ENCODE measurements around the gene IL15RA. TPM values are rescaled to one million over a fixed set of nuclear protein-coding genes. Genes with fewer than 3 reads are reported as not detected.
"Not testable (repeated sequence)": the region's sequence is repeated elsewhere in the genome, so short reads cannot be mapped to it uniquely, and the experiment has no call there.

The IL15RA gene
- polyA plus RNA-seq, 4 donors, result 1.8 to 2.4 (median 2.2) TPM

DNA sequence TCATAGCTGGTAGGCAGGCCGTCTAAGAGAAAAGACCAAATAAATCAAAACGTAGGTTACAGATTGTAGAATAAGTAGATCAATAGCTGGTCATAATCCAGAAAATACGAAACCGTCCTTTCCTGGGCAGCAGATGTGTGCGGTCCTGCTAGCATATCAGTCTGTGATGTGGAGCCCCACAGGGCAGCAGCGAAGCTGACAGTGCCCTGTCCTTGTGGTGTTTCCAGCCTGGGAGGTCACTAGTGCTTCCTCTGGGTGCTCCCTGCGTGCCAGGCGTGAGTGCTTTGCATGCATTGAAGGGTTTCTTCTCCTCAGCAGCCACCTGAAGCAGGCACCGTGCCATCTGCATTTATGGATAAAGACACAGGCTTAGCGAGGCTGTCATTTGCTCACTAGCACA lies 41.7 kb downstream of the IL15RA start:
- DNase-seq (ENCODE audit: low read depth in 4 of 4, low spot score in 2 of 4), result no peak

DNA sequence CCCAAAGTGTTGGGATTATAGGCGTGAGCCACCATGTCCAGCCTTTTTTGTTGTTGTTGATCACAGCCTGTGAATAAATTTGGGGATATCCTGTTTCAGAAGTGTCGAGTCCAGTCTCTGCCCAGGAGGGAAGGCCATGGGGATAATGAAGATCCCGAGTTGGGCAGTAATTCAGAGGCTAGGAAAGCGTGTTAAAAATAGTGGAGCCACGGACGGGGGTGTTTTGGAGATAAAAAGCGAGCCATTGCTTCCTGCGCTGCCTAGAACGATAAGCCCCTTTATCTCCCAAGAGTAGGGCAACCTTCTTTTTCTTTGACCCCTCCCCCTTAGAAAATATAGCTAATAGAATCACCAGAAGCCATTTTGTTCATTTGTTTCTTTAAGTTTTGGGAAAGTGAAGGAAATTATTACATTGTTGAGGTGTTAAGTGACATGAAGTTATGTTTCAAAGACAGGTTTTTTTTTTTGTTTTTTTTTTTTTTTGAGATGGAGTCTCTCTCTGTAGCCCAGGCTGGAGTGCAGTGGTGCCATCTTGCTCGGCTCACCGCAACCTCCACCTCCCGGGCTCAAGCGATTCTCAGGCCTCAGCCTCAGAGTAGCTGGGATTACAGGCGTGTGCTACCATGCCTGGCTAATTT lies 43.3 kb downstream of the IL15RA start:
- no peak for DNase-seq (ENCODE audit: low read depth in 4 of 4, low spot score in 2 of 4)

DNA sequence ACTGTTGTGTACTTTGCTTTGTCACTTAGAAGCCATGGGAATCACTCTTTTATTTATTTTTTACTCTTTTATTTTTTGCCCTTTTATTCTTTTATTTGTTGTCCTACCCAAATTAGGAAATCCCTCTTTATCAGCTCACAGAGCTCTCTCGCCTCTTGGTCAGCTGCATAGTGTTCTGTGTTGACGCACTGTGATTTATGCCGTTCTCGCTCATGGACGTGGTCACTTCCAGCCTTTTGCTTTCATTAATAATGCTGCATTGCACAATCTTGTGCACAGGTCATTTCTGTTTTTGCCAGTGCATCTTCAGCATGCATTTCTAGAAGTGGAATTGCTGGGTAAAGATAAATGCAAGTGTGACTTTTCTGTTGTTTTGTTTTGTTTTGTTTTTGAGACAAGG lies 45.0 kb downstream of the IL15RA start:
- DNase-seq (ENCODE audit: low read depth in 4 of 4, low spot score in 2 of 4), result no peak

DNA sequence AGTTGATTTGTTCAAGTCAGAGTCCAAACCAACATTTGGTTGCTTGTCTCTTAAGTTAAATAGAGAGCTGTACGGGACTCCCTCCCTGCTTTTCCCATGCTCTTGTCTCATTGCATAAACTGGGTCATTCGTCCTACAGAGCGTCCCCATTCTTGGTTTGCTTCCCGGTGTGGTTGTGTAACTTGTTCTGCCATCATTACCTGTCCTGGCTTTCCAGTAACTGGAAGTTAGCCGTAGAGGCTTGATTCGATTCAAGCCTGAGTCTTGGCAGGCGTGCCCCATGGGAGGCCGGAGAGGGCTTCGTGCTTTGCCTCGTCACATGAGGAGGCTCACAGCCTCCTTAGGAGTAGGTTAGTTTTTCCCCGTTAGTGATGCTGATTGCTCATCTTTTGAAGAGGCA lies 47.1 kb downstream of the IL15RA start:
- DNase-seq (ENCODE audit: low read depth in 4 of 4, low spot score in 2 of 4), result no peak

DNA sequence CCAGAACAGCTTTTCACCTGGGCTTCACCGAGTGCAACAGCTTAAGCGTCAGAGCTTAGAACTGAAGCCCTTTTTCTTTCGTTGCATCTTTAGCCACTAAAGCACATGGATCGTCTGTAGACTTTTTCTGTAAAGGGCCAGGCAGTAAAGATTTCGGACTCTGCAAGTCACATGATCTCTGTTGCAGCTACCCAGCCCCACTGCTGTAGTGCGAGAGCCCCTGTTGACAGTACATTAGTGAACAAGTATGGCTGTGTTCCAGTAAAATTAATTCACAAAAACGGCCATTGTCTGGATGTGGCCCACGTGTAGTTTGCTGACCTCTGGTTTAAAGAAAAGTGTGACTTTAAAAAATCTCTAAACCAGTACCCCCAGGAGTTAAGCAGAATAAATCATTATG lies 47.9 kb downstream of the IL15RA start:
- DNase-seq (ENCODE audit: low read depth in 4 of 4, low spot score in 2 of 4), result no peak

DNA sequence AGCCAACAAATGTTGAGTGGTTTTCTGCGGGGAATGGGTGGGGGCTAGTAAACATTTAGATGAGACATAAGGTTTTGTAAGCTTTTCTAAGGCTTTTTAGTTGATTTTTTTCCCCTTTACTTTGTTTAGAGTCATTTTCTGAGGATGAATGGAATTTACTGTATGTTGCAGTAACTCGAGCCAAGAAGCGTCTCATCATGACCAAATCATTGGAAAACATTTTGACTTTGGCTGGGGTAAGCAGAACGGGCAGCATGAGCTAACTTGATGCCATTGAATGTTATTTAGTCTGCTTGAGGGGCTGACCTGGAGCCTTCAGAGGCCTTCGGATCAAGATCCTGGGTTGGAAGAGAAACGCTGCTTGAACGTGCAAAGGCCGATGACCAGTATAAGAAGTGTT lies 50.0 kb downstream of the IL15RA start:
- no peak for DNase-seq (ENCODE audit: low read depth in 4 of 4, low spot score in 2 of 4)

DNA sequence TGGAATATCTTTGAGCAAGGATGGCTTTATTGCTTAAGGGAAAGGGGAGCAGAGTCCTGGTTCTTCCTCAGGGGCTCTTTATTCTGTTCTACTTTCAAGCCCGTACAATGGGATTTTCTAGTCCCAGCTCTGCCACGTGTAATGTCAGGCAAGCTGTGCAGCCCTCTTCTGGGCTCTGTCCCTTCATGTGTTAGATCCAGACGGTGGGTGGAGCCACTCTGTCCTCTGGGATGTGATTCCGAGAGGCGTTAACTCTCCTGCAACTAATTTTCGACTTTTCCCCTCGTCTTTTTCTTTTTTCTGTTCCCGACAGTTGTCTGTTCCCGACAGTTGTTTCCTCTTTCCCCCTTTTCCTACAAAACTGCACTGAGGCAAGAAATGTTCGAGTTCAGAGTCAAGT lies 52.5 kb downstream of the IL15RA start:
- no peak for DNase-seq (ENCODE audit: low read depth in 4 of 4, low spot score in 2 of 4)

DNA sequence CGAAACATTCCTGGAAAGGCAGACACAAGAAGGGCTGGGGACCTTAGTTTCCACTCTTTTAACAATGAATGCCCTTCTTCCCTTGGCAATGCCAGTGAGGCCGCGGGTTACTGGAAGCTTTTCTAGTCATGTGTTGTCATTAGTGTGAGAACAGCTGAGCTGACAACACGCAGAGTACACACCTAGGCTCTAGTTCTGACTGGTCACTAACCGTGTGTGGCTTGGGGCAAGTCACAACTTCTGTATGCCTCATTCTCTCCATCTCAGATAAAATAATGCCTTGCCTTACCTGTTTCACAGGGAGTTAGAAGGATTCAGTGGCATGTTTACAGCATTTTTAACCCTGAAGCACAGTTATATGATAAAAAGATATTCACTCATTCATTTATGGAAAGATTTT lies 55.6 kb downstream of the IL15RA start:
- DNase-seq (ENCODE audit: low read depth in 4 of 4, low spot score in 2 of 4), result no peak

DNA sequence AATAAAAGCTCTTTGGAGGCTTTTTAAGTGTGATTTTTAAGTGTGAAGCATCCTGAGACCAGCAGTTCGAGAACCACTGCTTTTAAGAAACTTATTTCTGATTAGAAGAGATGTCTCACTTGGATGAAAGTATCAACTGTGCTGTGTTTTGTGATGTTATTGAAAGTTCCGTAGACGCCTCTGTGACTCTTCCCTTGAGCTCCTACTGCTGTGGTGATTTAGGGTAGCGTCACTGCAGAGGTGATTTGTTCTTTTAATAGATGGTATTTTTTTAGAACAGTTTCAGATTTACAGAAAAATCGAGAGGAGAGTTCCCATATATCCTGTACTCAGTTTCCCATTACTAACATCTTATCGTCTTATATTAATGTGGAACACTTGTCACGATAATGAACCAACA lies 57.8 kb downstream of the IL15RA start:
- no peak for DNase-seq (ENCODE audit: low read depth in 4 of 4, low spot score in 2 of 4)

DNA sequence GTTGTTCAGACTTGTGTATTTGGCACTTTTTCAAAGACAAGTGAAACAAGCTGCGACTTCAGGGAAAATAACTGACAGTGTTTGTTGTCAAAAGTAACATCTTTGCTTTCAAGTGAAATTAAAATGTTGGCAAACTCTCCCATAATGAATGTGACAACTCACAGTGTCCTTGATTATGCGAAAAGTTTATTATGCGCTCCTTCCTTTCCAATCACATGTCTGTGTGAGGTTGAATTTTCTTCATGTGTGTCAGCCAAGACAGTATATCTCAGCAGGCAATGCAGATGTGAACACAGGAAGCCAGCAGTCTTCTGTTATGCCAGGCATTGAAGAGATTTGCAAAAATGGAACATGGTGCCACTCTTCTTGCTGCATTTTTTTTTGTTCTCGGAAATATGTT lies 58.6 kb downstream of the IL15RA start:
- no peak for DNase-seq (ENCODE audit: low read depth in 4 of 4, low spot score in 2 of 4)

DNA sequence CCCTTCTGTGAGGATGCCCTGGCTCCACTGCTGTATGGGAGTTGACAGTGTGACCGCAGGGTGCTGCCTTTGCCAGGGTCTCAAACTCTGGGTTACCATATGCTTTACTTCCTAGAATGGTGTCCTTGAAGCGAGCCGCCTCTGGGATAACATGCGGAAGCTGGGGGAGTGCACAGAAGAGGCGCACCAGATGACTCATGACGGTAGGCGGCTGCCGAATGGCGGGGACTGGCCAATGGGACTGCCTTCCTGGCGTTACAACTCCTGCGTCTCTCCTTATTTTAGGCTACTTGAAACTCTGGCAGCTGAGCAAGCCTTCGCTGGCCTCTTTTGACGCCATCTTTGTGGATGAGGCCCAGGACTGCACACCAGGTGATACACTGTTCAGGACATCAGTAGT lies 60.0 kb downstream of the IL15RA start:
- DNase-seq (ENCODE audit: low read depth in 4 of 4, low spot score in 2 of 4), result no peak

DNA sequence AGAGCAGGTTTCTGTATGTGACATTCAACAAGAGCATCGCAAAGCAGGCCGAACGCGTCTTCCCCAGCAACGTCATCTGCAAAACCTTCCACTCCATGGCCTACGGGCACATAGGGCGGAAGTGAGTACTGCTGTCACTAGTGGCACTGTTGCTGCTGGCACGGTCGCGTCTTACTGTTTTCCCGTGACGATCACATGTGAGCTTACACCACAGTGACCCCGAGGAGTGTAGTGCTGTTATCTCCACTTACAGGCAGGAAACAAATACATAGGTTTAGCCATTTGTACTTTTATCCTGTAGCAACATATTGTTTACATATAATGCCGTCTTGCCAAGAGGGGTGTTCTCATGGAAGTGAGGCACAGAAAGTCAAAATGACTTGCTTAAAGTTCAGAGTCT lies 61.9 kb downstream of the IL15RA start:
- DNase-seq (ENCODE audit: low read depth in 4 of 4, low spot score in 2 of 4), result no peak

DNA sequence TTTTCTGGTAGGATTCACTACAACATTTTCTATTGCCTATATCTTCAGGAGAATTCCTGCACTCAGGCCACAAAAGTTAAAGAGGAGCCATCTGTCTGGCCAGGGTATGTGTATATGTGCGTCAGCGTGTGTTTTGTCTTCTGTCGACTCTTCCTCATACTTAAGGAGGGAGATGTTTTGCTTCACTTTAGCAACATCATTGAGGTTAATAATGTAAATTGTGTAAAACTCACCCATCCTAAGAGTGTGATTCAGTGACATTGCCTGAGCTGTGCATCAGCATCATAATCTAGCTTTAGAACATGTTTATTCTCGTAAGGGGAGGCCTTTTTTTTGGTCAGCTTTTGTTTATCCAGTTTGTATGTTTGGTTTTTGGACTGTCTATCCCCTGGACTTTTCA lies 63.6 kb downstream of the IL15RA start:
- no peak for DNase-seq (ENCODE audit: low read depth in 4 of 4, low spot score in 2 of 4)

DNA sequence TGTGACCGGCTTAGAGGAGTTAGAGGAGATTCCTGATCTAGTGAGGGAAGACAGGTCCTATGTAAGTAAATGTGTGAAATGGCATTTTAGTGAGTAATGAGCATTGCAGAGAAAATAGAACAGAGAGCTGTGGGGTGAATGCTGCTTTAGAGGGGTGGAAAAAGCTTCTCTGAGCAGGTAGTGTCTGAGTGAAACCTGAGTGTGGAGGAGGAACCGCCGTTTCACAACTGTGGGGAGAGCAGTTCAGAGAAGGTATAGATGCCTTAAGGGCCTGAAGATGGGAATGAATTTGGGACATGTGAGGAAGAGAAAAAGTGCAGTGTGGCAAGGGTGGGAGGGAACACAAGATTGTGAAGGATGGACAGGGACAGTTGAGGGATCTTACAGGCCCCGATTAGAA lies 65.7 kb downstream of the IL15RA start:
- no peak for DNase-seq (ENCODE audit: low read depth in 4 of 4, low spot score in 2 of 4)

DNA sequence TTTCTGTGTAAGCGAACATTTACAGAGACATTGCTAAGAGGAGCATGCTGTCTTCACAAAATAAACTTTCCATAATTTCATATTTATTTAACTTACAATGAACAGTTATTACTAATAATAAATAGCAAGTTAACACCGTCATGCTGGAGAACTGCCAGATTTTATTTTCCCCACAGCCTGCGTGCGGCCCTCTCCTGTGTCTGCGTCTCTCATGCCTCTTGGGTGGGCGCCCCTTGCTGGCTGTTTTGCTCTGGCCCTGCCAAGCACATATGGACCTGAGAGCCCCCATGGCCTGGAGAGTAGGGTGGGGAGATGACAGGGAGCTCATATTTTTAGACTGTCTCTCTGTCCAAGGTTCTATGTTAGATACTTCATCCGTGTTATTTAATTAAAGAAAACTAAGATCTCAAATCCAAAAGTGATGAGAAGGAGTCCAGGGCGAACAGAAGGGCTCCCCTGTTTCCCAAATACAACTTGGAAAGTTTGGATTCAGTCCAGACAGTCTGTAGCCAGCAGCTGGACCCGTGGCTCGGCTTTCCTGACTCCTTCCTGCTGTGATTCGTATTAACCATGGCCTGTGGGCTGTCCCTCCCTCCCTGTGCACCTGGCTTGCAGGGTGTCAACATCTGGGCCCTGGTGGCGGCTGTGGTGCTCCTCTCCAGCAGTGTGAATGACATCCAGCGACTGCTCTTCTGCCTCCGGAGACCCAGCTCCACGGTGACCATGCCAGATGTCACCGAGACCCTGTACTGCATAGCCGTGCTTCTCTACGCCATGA lies 66.8 kb downstream of the IL15RA start:
- DNase-seq (ENCODE audit: low read depth in 4 of 4, low spot score in 2 of 4), result no peak

DNA sequence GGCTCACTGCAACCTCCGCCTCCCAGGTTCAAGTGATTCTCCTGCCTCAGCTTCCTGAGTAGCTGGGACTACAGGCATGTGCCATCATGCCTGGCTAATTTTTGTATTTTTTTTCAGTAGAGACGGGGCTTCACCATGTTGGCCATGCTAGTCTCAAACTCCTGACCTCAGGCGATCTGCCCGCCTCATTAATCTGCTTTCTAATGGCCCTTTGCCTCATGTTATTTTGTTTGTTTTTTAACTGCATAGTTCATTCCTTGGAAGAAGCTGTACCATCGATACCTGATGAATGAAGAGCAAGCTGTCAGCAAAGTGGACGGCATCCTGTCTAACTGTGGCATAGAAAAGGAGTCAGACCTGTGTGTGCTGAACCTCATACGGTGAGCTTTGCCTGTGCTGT lies 68.7 kb downstream of the IL15RA start:
- DNase-seq (ENCODE audit: low read depth in 4 of 4, low spot score in 2 of 4), result not testable (repeated sequence)

DNA sequence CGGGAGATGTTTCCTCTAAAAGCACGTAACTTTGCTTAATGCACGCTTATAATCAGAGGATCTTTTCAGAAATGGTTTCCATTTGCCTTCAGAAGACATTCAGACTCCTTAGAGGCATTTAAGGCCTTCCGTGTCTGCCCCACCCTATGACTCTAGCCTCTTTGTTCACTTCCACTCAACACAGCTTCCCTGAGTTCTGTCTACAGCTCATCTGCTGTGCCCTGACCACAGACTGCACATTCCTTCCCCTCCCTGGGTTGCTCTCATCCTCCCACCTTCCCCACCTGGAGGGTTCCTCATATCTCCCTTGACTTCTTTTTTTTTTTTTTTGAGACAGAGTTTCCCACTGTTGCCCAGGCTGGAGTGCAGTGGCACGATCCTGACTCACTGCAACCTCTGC lies 70.7 kb downstream of the IL15RA start:
- DNase-seq (ENCODE audit: low read depth in 4 of 4, low spot score in 2 of 4), result no peak

DNA sequence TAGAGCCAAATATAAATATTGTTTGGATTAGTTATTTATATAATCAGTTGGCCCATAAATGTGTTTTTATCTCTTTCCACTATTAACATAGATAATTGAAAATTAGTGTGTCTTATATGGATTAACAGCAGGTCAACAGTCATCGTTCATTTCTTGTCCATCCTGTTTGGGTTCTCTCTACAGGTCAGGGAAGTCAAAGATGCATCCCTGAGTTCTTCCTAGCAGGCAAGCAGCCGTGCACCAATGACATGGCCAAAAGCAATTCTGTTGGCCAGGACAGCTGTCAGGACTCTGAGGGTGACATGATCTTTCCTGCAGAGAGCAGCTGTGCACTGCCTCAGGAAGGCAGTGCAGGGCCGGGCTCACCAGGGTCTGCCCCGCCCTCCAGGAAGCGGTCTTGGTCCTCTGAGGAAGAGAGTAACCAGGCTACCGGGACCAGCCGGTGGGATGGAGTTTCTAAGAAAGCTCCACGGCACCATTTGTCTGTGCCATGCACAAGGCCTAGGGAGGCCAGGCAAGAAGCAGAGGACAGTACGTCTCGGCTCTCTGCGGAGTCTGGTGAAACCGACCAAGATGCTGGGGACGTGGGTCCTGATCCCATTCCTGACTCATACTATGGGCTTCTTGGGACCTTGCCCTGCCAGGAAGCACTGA lies 71.4 kb downstream of the IL15RA start:
- no peak for DNase-seq (ENCODE audit: low read depth in 4 of 4, low spot score in 2 of 4)

DNA sequence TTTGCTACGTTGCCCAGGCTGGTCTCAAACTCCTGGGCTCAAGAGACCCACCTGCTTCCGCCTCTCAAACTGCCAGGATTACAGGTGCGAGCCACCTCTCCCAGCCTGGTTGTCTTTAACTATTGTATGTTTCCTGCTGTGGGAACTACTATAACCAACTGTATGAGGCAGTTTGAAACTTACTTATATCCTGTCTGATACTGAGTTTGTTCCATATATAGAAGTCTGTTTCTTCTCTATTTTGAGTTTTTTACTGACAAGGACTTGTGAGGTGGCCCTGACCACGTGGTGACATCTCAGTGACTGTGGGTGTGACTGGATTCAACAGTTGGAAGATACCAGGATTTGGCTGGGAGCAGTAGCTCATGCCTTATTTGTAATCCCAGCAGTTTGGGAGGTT lies 73.1 kb downstream of the IL15RA start:
- DNase-seq (ENCODE audit: low read depth in 4 of 4, low spot score in 2 of 4), result no peak

DNA sequence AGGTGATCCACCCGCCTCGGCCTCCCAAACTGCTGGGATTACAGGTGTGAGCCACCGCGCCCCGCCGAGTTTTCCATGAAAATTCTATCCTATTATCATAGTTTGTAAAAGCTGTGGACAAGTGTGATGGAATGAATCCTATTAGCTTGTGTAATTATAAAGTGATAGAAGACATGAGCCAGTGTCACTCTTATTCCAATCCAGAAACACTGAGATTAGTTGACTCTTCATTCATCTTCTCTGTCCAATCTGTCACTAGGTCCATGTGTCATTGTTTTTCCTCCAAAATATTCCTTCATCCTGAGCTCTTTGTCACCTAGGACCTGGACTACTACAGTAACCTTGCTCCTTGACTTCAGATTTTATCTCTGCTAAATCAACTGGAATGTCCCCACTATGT lies 73.8 kb downstream of the IL15RA start:
- no peak for DNase-seq (ENCODE audit: low read depth in 4 of 4, low spot score in 2 of 4)

DNA sequence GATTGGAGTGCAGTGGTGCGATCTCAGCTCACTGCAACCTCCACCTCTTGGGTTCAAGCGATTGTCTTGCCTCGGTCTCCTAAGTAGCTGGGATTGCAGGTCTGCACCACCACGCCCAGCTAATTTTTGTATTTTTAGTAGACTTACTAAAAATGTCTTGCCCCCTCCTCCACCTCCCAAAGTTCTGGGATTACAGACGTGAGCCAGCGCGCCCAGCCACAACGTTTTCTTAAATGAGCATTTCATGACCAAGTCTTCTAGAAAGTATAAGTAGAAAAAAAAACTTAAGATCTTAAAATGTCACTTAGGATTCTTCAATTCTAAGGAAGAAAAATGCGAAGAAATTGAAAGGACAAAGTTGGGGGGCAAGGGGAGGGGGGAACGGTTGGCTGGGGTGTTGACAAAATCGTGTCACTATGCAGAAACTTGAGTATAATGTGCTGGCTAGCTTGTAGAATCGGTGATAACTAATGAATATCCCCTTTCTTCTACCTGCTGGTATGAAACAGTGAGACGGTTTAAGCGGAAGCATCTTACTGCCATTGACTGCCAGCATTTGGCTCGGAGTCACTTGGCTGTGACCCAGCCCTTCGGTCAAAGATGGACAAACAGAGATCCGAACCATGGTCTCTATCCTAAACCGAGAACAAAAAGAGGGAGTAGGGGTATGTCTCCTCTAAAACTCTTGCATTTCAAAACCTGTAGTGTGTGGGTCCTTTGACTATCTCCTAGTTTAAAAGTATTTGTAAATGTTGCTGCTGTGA lies 74.7 kb downstream of the IL15RA start:
- DNase-seq (ENCODE audit: low read depth in 4 of 4, low spot score in 2 of 4), result no peak
